Measurements from ENCODE around the gene ZNF710.

ZNF710 gene

DNA sequence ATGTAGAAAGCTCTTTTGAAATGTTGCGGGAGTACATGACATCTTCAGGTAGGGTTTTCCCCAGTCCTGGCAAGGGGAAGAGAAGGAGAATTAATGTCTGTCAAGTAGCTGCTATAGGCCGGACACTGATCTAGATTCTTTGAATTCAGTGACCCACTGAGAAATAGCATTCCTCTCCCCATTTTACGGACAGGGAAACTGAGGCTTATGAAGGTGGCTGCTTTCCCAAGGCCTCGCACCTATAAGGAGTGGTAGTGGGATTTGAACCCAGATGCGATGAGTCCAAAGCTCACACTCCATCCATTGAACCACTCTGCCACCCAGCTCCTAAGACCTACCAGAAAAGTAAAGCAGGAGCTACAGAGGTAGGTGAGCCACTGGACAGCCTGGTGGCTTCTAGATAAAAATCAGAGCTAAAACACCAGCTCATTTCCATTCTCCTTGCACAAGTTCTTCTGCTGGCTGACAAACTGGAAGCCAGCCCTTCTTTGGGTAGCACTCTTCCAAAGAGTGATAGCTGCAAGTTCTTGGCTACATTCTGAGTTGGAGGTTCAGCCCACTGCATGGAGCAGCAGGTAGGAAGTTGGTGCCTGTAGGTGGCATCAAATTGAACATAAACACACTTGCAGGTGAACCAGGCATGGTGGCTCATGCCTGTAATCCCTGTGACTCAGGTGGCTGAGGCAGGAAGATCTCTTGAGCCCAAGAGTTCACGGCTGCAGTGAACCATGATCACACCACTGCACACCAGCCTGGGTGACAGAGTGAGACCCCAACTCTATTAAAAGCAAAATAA is 22.0 kb downstream of the ZNF710 start:
- Histone ChIP-seq H3K4me2 (ENCODE audit: low read length) (no peak overlapping the region), H3K27ac (ENCODE audit: low read depth, low read length) (no peak overlapping the region), H3K36me3 (ENCODE audit: control insufficient read depth in 1 of 2, insufficient read depth in 2 of 2, low read length in 2 of 2) (no peaks in the 10 kb centered on the region), H3K4me1 (ENCODE audit: control insufficient read depth in 1 of 2, insufficient read depth in 2 of 2, low read length in 2 of 2) (peaks cover 3 to 5% of the 10 kb centered on the region in 2 experiments), H4K91ac (ENCODE audit: low read depth, low read length) (no peak overlapping the region), H2BK120ac (ENCODE audit: insufficient read depth, low read length, poor library complexity) (no peak overlapping the region), H3K18ac (ENCODE audit: low read length) (no peak overlapping the region), H4K12ac (ENCODE audit: low read depth, low read length) (no peak overlapping the region), H3K9ac (ENCODE audit: low read length) (no peak overlapping the region), H3K4ac (ENCODE audit: low read depth, low read length) (no peak overlapping the region), H3K79me1 (ENCODE audit: low read length) (no peaks in the 10 kb centered on the region), H2BK5ac (ENCODE audit: low read depth, low read length, poor library complexity) (no peak overlapping the region), H3K23ac (ENCODE audit: low read length) (no peak overlapping the region), H3K14ac (ENCODE audit: low read length) (no peak overlapping the region), H3K4me3 (ENCODE audit: low read depth, low read length) (no peak overlapping the region), H3K9me3 (ENCODE audit: insufficient read depth, low read depth, low read length) (no peaks in the 10 kb centered on the region), H3K27me3 (ENCODE audit: insufficient read depth, low read length) (no peaks in the 10 kb centered on the region), H3K79me2 (ENCODE audit: control insufficient read depth, insufficient read depth, low read length, poor library complexity) (peaks cover 2% of the 10 kb centered on the region), H2AFZ (ENCODE audit: insufficient read depth, low read length, poor library complexity) (no peak overlapping the region), H2AK5ac (ENCODE audit: low read length) (no peak overlapping the region), H2BK12ac (ENCODE audit: low read length) (no peak overlapping the region), H4K8ac (ENCODE audit: low read depth, low read length) (no peak overlapping the region)
- no peak for DNase-seq
- no CpG with 5 or more reads among the region's 6 CpGs for WGBS (ENCODE audit: extremely low coverage, insufficient coverage, insufficient read length)

DNA sequence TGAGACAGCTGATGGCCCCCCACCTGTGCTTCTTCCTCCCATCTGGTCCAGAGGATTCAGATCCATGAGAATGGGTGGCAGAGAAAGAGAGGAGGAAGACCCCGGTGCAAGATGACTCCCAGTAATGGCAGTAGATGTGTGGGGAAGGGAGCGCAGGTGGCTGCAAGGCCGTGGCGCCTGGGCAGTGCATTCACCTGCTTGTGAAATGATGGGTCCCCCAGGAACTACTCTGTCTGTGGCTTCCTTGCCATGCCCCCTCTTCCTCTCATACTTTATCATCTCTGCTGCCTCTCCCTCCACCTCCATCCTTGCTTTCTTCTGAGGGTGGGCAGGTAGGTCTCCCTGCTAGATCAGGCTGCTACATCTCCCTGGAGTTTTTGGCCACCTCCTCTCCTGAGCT is 23.3 kb downstream of the ZNF710 start:
- Histone ChIP-seq H3K4me1 (ENCODE audit: control insufficient read depth in 1 of 2, insufficient read depth in 2 of 2, low read length in 2 of 2) (peaks cover 3 to 5% of the 10 kb centered on the region in 2 experiments), H4K8ac (ENCODE audit: low read depth, low read length) (no peak overlapping the region), H3K79me1 (ENCODE audit: low read length) (no peaks in the 10 kb centered on the region), H3K79me2 (ENCODE audit: control insufficient read depth, insufficient read depth, low read length, poor library complexity) (peaks cover 2% of the 10 kb centered on the region), H3K4me2 (ENCODE audit: low read length) (no peak overlapping the region), H3K4me3 (ENCODE audit: low read depth, low read length) (no peak overlapping the region), H3K23ac (ENCODE audit: low read length) (no peak overlapping the region), H3K14ac (ENCODE audit: low read length) (no peak overlapping the region), H3K4ac (ENCODE audit: low read depth, low read length) (no peak overlapping the region), H3K27ac (ENCODE audit: low read depth, low read length) (no peak overlapping the region), H3K9ac (ENCODE audit: low read length) (no peak overlapping the region), H2AFZ (ENCODE audit: insufficient read depth, low read length, poor library complexity) (no peak overlapping the region), H3K36me3 (ENCODE audit: control insufficient read depth in 1 of 2, insufficient read depth in 2 of 2, low read length in 2 of 2) (no peaks in the 10 kb centered on the region), H4K91ac (ENCODE audit: low read depth, low read length) (no peak overlapping the region), H3K9me3 (ENCODE audit: insufficient read depth, low read depth, low read length) (no peaks in the 10 kb centered on the region), H3K18ac (ENCODE audit: low read length) (no peak overlapping the region), H2BK12ac (ENCODE audit: low read length) (no peak overlapping the region), H2BK5ac (ENCODE audit: low read depth, low read length, poor library complexity) (no peak overlapping the region), H3K27me3 (ENCODE audit: insufficient read depth, low read length) (no peaks in the 10 kb centered on the region), H2BK120ac (ENCODE audit: insufficient read depth, low read length, poor library complexity) (no peak overlapping the region), H2AK5ac (ENCODE audit: low read length) (no peak overlapping the region), H4K12ac (ENCODE audit: low read depth, low read length) (no peak overlapping the region)
- WGBS (ENCODE audit: extremely low coverage, insufficient coverage, insufficient read length) = no CpG with 5 or more reads among the region's 4 CpGs
- DNase-seq = no peak

DNA sequence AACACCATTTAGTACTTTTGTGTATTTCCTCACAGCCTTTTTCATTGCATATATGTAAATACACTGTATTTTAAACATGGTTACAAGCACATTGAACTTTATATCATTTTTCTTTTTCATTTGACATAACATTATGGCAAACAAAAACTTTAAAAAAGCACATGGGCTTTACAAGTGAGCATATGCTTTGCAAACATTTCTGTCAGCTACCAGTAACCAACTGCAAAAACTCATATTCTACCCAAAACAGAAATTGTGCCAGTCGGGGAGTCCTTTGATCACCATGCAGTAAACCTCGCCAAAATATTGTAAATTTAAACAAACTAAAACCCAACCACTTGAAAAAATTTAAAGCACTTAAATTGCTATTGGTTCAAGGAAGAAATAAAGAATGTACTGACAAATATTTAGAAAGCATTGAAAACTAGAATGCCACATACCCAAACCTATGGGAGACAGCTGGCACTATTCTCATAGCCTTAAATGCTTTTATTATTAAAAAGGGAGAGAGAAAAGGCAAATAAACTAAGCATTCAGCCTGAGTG is 24.4 kb downstream of the ZNF710 start:
- no peak for DNase-seq
- no peaks in the 10 kb centered on the region for H3K79me2 ChIP-seq (ENCODE audit: control insufficient read depth, insufficient read depth, low read length, poor library complexity)
- H4K8ac ChIP-seq (ENCODE audit: low read depth, low read length) = no peak overlapping the region
- WGBS (ENCODE audit: extremely low coverage, insufficient coverage, insufficient read length) = no CpG with 5 or more reads among the region's 2 CpGs
- H4K91ac ChIP-seq (ENCODE audit: low read depth, low read length) = no peak overlapping the region
- H3K27ac ChIP-seq (ENCODE audit: low read depth, low read length) = no peak overlapping the region
- H2BK120ac ChIP-seq (ENCODE audit: insufficient read depth, low read length, poor library complexity) = no peak overlapping the region
- H3K9ac ChIP-seq (ENCODE audit: low read length) = no peak overlapping the region
- H3K18ac ChIP-seq (ENCODE audit: low read length) = no peak overlapping the region
- no peak overlapping the region for H3K14ac ChIP-seq (ENCODE audit: low read length)
- H3K4me1 ChIP-seq (ENCODE audit: control insufficient read depth in 1 of 2, insufficient read depth in 2 of 2, low read length in 2 of 2) = no peaks in the 10 kb centered on the region
- H3K9me3 ChIP-seq (ENCODE audit: insufficient read depth, low read depth, low read length) = no peaks in the 10 kb centered on the region
- H2AK5ac ChIP-seq (ENCODE audit: low read length) = no peak overlapping the region
- H3K4me2 ChIP-seq (ENCODE audit: low read length) = no peak overlapping the region
- no peak overlapping the region for H2AFZ ChIP-seq (ENCODE audit: insufficient read depth, low read length, poor library complexity)
- H2BK12ac ChIP-seq (ENCODE audit: low read length) = no peak overlapping the region
- no peak overlapping the region for H3K4ac ChIP-seq (ENCODE audit: low read depth, low read length)
- H3K27me3 ChIP-seq (ENCODE audit: insufficient read depth, low read length) = no peaks in the 10 kb centered on the region
- no peaks in the 10 kb centered on the region for H3K36me3 ChIP-seq (ENCODE audit: control insufficient read depth in 1 of 2, insufficient read depth in 2 of 2, low read length in 2 of 2)
- no peak overlapping the region for H2BK5ac ChIP-seq (ENCODE audit: low read depth, low read length, poor library complexity)
- no peak overlapping the region for H3K4me3 ChIP-seq (ENCODE audit: low read depth, low read length)
- no peak overlapping the region for H3K23ac ChIP-seq (ENCODE audit: low read length)
- no peak overlapping the region for H4K12ac ChIP-seq (ENCODE audit: low read depth, low read length)
- no peaks in the 10 kb centered on the region for H3K79me1 ChIP-seq (ENCODE audit: low read length)

DNA sequence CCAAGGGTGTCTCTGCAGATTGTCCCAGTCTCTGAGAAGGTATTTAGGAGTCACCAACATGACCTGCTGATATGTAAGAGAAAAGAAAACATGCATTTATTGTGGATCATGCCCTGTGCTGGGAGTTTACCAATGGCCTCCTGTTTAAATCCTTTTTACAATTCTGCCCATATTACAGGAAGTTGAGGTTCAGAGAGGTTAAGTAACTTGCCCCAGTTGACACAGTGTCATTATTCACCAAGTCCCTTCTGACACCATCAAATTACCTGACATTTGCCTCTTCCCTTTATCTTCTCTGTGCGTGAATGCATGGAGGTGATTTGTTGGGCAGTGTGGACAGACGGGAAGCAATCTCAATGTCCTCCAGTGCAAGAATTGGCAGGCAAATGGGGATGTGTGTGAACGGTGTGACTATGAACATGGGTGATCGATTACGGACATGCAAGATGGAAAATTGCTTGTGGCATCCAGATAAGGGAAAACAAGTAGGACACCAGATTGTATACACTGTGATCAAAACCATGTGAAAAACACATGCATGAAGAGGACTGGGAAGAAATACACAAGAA is 27.3 kb downstream of the ZNF710 start:
- H4K8ac ChIP-seq (ENCODE audit: low read depth, low read length) = no peak overlapping the region
- H3K9ac ChIP-seq (ENCODE audit: low read length) = no peak overlapping the region
- no peak overlapping the region for H3K4ac ChIP-seq (ENCODE audit: low read depth, low read length)
- no peaks in the 10 kb centered on the region for H3K79me1 ChIP-seq (ENCODE audit: low read length)
- no peak overlapping the region for H2BK5ac ChIP-seq (ENCODE audit: low read depth, low read length, poor library complexity)
- H2BK12ac ChIP-seq (ENCODE audit: low read length) = no peak overlapping the region
- no peak for DNase-seq
- H3K79me2 ChIP-seq (ENCODE audit: control insufficient read depth, insufficient read depth, low read length, poor library complexity) = no peaks in the 10 kb centered on the region
- H4K12ac ChIP-seq (ENCODE audit: low read depth, low read length) = no peak overlapping the region
- H3K27ac ChIP-seq (ENCODE audit: low read depth, low read length) = no peak overlapping the region
- H4K91ac ChIP-seq (ENCODE audit: low read depth, low read length) = no peak overlapping the region
- no peak overlapping the region for H2BK120ac ChIP-seq (ENCODE audit: insufficient read depth, low read length, poor library complexity)
- H3K14ac ChIP-seq (ENCODE audit: low read length) = no peak overlapping the region
- no peak overlapping the region for H3K4me3 ChIP-seq (ENCODE audit: low read depth, low read length)
- H2AK5ac ChIP-seq (ENCODE audit: low read length) = no peak overlapping the region
- no CpG with 5 or more reads among the region's 5 CpGs for WGBS (ENCODE audit: extremely low coverage, insufficient coverage, insufficient read length)
- H3K4me1 ChIP-seq (ENCODE audit: control insufficient read depth in 1 of 2, insufficient read depth in 2 of 2, low read length in 2 of 2) = no peaks in the 10 kb centered on the region
- no peak overlapping the region for H2AFZ ChIP-seq (ENCODE audit: insufficient read depth, low read length, poor library complexity)
- no peak overlapping the region for H3K23ac ChIP-seq (ENCODE audit: low read length)
- no peaks in the 10 kb centered on the region for H3K9me3 ChIP-seq (ENCODE audit: insufficient read depth, low read depth, low read length)
- H3K27me3 ChIP-seq (ENCODE audit: insufficient read depth, low read length) = no peaks in the 10 kb centered on the region
- no peak overlapping the region for H3K18ac ChIP-seq (ENCODE audit: low read length)
- H3K36me3 ChIP-seq (ENCODE audit: control insufficient read depth in 1 of 2, insufficient read depth in 2 of 2, low read length in 2 of 2) = no peaks in the 10 kb centered on the region
- H3K4me2 ChIP-seq (ENCODE audit: low read length) = no peak overlapping the region

Measured in trophoblast cell (in vitro differentiated cells and primary cell).